Measurements from ENCODE around the gene ANKS6.
A peak's percentile ranks its signal among the peaks of the same experiment; 100 is the strongest.

ANKS6 gene

DNA sequence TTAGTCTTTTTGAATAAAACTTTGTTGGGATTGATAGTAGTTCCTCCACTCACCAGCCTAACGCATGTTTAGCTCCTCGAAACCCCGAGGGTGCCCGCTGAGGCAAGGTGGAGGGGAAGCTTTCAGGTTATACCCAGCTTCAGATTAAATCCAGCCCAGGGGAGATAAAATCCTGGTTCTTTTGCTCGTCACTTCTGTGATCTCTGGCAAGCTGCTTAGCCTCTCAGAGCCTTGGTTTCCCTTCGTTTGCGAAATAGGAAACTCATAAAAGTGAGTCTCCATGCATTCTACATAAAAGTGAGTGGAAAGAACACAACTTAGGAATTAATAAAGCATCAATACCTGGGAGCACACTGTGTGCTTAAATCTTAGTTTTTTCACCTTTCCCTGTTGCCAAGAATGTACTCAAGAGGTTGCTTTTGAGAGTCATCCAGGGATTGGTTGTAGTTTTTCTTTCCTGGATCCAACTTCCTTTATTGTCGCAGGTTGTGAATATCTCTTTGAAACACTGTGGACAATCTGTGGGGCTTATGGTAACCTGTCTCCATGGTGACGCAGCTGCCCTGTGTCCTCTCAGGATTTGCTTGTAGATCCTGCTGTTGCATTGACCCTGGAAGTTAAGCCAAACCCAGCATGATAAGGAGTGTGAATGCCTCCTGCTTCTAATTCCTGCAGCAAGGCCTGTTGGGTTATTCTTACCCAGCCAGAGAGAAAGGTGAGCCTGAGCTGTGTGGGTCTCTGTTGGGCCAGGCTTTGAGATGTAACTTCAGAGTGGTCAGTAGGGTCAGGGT, 13.2 kb upstream of the ANKS6 start:
- DNase-seq (ENCODE audit: extremely low spot score), result no peak
- CTCF ChIA-PET, result interaction anchor here (2.0 to 5.0 kb wide), 2 partner anchors 34 to 38 kb away, joined by 8 to 16 read pairs; no protein-coding TSS in a partner anchor
- POLR2A ChIA-PET, result no interaction called here
- TF ChIP-seq, protein P1, sequence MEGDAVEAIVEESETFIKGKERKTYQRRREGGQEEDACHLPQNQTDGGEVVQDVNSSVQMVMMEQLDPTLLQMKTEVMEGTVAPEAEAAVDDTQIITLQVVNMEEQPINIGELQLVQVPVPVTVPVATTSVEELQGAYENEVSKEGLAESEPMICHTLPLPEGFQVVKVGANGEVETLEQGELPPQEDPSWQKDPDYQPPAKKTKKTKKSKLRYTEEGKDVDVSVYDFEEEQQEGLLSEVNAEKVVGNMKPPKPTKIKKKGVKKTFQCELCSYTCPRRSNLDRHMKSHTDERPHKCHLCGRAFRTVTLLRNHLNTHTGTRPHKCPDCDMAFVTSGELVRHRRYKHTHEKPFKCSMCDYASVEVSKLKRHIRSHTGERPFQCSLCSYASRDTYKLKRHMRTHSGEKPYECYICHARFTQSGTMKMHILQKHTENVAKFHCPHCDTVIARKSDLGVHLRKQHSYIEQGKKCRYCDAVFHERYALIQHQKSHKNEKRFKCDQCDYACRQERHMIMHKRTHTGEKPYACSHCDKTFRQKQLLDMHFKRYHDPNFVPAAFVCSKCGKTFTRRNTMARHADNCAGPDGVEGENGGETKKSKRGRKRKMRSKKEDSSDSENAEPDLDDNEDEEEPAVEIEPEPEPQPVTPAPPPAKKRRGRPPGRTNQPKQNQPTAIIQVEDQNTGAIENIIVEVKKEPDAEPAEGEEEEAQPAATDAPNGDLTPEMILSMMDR (IDR thresholded peaks at IDR 0.05; ENCODE audit: control extremely low read depth, extremely low read depth, low read depth, missing control alignments), result no peak

DNA sequence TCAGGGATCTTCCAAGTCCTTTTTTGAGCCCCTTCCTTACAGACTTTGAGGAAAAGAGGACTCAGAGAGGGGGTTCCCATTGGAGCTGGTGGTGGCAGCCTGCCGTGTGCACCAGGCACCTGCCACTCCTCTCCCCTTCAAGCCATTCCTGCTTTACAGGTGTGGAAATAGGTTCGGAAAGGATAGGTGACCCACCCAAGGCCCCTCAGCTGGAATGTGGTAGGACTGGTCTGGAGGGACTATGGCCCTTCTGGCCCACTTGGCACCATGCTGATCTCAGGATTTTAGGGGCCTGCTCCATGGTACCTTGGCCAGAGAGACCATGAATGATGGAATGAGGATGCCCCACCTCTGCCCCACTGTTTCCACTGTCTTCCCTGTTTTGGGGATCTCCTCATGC, 12.5 kb upstream of the ANKS6 start:
- POLR2A ChIA-PET, result no interaction called here
- TF ChIP-seq, protein P1 (IDR thresholded peaks at IDR 0.05; ENCODE audit: control extremely low read depth, extremely low read depth, low read depth, missing control alignments), result no peak
- CTCF ChIA-PET, result interaction anchor here (1.5 to 5.0 kb wide), 4 partner anchors 11 to 39 kb away, joined by 6 to 16 read pairs (median 12); no protein-coding TSS in a partner anchor

DNA sequence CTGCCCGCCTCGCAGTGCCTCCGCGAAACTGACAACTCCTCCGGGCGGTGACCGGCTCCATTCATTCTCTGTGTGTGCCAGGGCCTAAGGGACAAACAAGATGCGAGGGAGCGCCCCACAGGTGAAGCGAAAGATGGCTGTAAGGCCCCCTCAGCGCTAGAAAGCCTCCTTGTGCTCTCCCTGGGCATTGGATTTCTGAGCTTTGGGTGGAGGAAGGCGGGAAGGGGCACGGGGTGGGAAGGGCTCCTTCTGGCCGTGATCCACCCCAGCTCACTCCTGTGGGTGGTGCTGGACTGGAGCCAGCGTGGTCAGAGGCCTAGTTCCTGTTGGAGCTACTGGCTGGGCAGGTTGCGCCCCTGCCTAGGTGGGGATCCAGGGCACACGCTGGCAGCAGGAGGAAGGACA, 12.1 kb upstream of the ANKS6 start:
- DNase-seq (ENCODE audit: extremely low spot score), result no peak
- POLR2A ChIA-PET, result no interaction called here
- CTCF ChIA-PET, result interaction anchor here (1.5 to 5.0 kb wide), 4 partner anchors 11 to 39 kb away, joined by 6 to 16 read pairs (median 12); no protein-coding TSS in a partner anchor
- TF ChIP-seq, protein P1 (IDR thresholded peaks at IDR 0.05; ENCODE audit: control extremely low read depth, extremely low read depth, low read depth, missing control alignments), result no peak

More for the DNA sequence above, 12.5 kb upstream of the ANKS6 start:
- no peak for DNase-seq (ENCODE audit: extremely low spot score)

DNA sequence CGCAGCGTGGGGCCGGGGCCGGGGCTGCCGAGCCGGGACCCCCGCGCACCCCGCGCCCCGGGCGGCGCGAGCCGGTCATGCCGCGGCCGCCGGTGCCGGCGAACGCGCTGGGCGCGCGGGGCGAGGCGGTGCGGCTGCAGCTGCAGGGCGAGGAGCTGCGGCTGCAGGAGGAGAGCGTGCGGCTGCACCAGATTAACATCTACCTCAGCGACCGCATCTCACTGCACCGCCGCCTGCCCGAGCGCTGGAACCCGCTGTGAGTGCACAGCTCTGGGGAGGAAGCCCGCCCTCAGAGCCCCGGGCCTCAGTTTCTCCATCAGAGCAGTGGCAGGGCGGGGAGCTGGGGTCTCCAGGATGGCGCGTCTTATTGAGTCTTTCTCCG, 11.4 kb upstream of the ANKS6 start:
- POLR2A ChIA-PET, result no interaction called here
- no peak for DNase-seq (ENCODE audit: extremely low spot score)
- CTCF ChIA-PET, result interaction anchor here (1.1 to 5.0 kb wide), 5 partner anchors 10 to 40 kb away, joined by 6 to 16 read pairs (median 8); no protein-coding TSS in a partner anchor
- TF ChIP-seq, protein P1 (IDR thresholded peaks at IDR 0.05; ENCODE audit: control extremely low read depth, extremely low read depth, low read depth, missing control alignments), result no peak

DNA sequence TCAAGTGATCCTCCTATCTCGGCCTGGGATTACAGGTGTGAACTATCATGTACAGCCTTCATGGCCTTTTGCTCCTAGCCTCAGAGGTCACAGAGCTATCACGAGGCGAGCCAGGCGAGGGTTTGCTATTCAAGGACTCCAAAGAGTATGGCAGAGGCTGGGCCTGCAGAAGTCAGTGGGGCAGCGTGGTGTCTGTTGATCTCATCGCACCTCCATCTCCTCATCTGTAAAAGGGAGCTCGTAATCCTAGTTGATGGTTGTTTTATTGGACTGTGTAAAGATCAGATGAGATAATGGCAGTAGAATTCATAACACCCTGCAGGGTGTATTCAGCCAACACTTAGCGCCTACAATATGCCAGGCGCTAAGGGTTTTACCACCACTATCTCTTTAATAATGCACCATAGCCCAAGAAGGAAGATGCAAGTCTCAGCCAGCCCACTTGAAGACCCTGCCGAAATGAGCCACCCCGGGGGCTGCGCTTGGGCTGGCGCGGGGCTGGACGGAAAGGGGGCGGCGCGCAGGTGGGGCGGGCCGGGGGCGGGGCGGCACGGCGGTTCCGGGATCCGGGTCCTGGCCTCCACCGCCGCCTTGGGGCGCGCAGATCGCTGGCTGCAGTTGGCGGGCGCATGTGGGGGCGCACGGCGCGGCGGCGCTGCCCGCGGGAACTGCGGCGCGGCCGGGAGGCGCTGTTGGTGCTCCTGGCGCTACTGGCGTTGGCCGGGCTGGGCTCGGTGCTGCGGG, 10.9 kb upstream of the ANKS6 start, which contains the start of gene GALNT12:
TSS of gene GALNT12 (plus strand) at position 601 of the 744 bp plus-strand sequence. CDS start at position 630, 29 bp downstream.
- CTCF ChIA-PET, result interaction anchor here (1.0 to 5.0 kb wide), 9 partner anchors 10 to 191 kb away, joined by 3 to 16 read pairs (median 6); no protein-coding TSS in a partner anchor
- peak; percentile 73 for DNase-seq (ENCODE audit: extremely low spot score)
- POLR2A ChIA-PET, result no interaction called here
- TF ChIP-seq, protein P1 (IDR thresholded peaks at IDR 0.05; ENCODE audit: control extremely low read depth, extremely low read depth, low read depth, missing control alignments), result peak; percentile 29

DNA sequence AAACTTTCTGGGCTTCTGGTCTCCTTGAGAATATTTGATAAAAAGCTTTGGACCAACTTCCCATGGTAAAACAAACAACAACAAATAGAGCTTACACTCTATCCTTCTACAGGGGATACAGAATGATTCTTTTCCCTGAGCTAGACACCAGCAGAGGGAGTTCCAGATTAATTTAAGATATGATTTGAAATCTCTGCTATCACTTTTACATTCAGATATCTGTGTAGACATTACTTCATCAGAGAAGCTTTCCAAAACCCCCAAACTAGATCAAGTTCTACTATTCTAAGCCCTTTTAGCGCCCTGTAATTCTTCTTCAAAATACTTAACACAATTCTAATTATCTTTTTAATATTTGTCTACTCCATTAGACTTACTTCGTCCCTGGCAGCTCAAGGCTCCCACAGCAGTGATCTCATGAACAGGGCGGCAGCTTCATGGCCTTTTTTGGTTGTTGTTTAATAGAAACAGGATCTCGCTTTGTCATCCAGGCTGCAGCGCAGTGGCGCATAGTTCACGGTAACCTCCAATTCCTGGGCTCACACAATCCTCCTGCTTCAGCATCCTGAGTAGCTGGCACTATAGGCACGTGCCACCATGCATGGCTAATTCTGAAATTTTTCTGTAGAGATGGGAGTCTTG, 10.2 kb upstream of the ANKS6 start:
- TF ChIP-seq, protein P1 (IDR thresholded peaks at IDR 0.05; ENCODE audit: control extremely low read depth, extremely low read depth, low read depth, missing control alignments), result no peak
- ChIA-PET CTCF (interaction anchor here (0.8 to 5.0 kb wide), 8 partner anchors 9 to 192 kb away, joined by 3 to 16 read pairs (median 5); partner anchors contain the start of gene ANKS6), POLR2A (no interaction called here)
- no peak for DNase-seq (ENCODE audit: extremely low spot score)

Data from GM10248 (cell line).